Measurements from ENCODE around the gene LRRC15.

The LRRC15 gene

DNA sequence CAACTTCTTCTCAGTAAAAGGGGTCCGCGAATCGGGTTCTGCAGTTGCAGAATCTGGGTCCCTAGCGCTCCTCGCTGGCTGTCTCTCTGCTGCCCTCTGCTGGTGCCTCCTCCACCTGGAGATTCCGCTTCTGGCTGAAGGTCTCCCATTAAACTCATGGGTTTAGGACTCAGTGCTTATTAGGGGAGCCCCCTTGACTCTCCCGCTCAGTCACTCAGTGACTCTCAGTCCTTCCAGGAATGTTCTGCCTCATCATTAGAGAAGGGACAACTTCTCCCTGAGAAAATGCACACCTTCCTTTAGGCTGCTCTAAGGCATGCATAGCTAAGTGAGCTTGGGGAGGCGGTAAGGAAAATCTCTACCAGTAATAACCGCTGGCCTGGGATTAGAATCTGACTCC lies 25.5 kb downstream of the LRRC15 start:
- H3K9me2 ChIP-seq (replicated peaks; ENCODE audit: insufficient read depth, low read length) = no peaks in the 10 kb centered on the region
- no peak overlapping the region for H3K27ac ChIP-seq (ENCODE audit: low read depth, low read length)
- no peaks in the 10 kb centered on the region for H3K79me2 ChIP-seq (ENCODE audit: insufficient read depth, low read length)
- H3K4me3 ChIP-seq (ENCODE audit: insufficient read depth, low read length, poor library complexity, severe bottlenecking) = no peak overlapping the region
- H3K36me3 ChIP-seq (ENCODE audit: low read length) = no peaks in the 10 kb centered on the region
- no peaks in the 10 kb centered on the region for H3K27me3 ChIP-seq (ENCODE audit: low read length)
- H3K9ac ChIP-seq (ENCODE audit: low read length) = no peak overlapping the region
- no peaks in the 10 kb centered on the region for H3F3A ChIP-seq (ENCODE audit: insufficient read depth)
- no peak overlapping the region for H2AFZ ChIP-seq (ENCODE audit: low read depth, low read length, severe bottlenecking)
- no peak for TF ChIP-seq EZH2phosphoT487 (conservative IDR thresholded peaks at IDR 0.05; ENCODE audit: low read length)
- TF ChIP-seq, protein P1, sequence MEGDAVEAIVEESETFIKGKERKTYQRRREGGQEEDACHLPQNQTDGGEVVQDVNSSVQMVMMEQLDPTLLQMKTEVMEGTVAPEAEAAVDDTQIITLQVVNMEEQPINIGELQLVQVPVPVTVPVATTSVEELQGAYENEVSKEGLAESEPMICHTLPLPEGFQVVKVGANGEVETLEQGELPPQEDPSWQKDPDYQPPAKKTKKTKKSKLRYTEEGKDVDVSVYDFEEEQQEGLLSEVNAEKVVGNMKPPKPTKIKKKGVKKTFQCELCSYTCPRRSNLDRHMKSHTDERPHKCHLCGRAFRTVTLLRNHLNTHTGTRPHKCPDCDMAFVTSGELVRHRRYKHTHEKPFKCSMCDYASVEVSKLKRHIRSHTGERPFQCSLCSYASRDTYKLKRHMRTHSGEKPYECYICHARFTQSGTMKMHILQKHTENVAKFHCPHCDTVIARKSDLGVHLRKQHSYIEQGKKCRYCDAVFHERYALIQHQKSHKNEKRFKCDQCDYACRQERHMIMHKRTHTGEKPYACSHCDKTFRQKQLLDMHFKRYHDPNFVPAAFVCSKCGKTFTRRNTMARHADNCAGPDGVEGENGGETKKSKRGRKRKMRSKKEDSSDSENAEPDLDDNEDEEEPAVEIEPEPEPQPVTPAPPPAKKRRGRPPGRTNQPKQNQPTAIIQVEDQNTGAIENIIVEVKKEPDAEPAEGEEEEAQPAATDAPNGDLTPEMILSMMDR (IDR thresholded peaks at IDR 0.05; ENCODE audit: insufficient read depth, low read length, poor library complexity, severe bottlenecking) = peak; percentile 94
- no peak overlapping the region for H3K4me2 ChIP-seq (ENCODE audit: low read depth, low read length, poor library complexity, severe bottlenecking)
- no peaks in the 10 kb centered on the region for H3K9me3 ChIP-seq (ENCODE audit: insufficient read depth, low read length)
- no peaks in the 10 kb centered on the region for H4K20me1 ChIP-seq (ENCODE audit: low read depth, low read length)

DNA sequence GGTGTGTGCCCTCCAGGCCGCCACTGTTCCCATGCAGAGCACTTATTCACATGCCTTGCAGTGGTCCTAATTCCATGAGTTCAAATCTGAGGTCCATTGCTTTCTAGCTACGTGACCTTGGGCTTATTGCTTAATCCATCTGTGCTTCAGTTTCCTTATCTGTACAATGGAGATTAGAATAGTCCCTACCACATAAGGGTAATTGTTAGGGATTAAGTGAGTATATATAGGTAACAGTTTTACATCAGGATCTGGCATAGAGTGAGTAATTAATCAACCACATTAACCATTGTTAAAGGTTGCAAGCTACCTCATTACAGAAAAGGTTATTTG lies 26.0 kb downstream of the LRRC15 start:
- Histone ChIP-seq H3K27me3 (ENCODE audit: low read length) (no peaks in the 10 kb centered on the region), H4K20me1 (ENCODE audit: low read depth, low read length) (no peaks in the 10 kb centered on the region), H3K9ac (ENCODE audit: low read length) (no peak overlapping the region), H3K4me3 (ENCODE audit: insufficient read depth, low read length, poor library complexity, severe bottlenecking) (no peak overlapping the region), H3F3A (ENCODE audit: insufficient read depth) (no peaks in the 10 kb centered on the region), H3K9me2 (replicated peaks; ENCODE audit: insufficient read depth, low read length) (no peaks in the 10 kb centered on the region), H2AFZ (ENCODE audit: low read depth, low read length, severe bottlenecking) (no peak overlapping the region), H3K27ac (ENCODE audit: low read depth, low read length) (no peak overlapping the region), H3K36me3 (ENCODE audit: low read length) (no peaks in the 10 kb centered on the region), H3K4me2 (ENCODE audit: low read depth, low read length, poor library complexity, severe bottlenecking) (no peak overlapping the region), H3K79me2 (ENCODE audit: insufficient read depth, low read length) (no peaks in the 10 kb centered on the region), H3K9me3 (ENCODE audit: insufficient read depth, low read length) (no peaks in the 10 kb centered on the region)
- TF ChIP-seq, protein P1 (IDR thresholded peaks at IDR 0.05; ENCODE audit: insufficient read depth, low read length, poor library complexity, severe bottlenecking) = no peak

DNA sequence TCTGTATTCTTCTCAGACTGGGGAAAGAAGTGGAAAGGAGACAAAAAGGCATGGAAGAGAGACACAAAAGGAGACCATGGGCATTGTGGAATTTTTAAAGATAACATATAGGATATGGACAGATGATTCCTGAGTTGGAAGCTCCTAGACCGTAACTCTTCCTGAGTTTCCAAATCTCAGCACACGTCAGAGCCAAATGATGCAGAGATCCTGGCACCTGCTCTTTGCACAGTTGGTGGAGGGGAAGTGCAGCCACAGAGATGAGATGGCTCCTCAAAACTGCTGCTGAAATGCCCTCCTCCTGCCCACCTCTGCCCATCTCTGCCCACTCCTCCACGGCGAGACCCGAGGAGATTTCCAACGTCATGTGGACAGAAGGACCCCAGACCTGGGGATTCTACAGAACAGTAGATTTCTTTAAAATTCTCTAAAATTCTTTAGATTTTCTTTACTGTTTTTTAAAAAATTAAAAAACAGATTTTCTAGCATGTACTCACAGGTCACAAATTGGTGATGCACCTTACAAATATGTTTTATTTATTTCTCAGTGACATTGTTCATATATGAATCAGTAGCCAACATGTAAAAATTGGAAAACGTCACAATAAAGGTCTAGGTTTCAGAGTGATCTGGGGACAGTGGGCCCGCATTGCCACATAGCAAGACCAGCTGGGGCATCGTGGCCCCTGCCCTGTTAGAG lies 26.5 kb downstream of the LRRC15 start:
- Histone ChIP-seq H3K4me2 (ENCODE audit: low read depth, low read length, poor library complexity, severe bottlenecking) (no peak overlapping the region), H2AFZ (ENCODE audit: low read depth, low read length, severe bottlenecking) (no peak overlapping the region), H4K20me1 (ENCODE audit: low read depth, low read length) (no peaks in the 10 kb centered on the region), H3K27me3 (ENCODE audit: low read length) (no peaks in the 10 kb centered on the region), H3K9ac (ENCODE audit: low read length) (no peak overlapping the region), H3K9me2 (replicated peaks; ENCODE audit: insufficient read depth, low read length) (no peaks in the 10 kb centered on the region), H3F3A (ENCODE audit: insufficient read depth) (no peaks in the 10 kb centered on the region), H3K36me3 (ENCODE audit: low read length) (no peaks in the 10 kb centered on the region), H3K9me3 (ENCODE audit: insufficient read depth, low read length) (no peaks in the 10 kb centered on the region), H3K79me2 (ENCODE audit: insufficient read depth, low read length) (no peaks in the 10 kb centered on the region), H3K27ac (ENCODE audit: low read depth, low read length) (no peak overlapping the region), H3K4me3 (ENCODE audit: insufficient read depth, low read length, poor library complexity, severe bottlenecking) (no peak overlapping the region)
- no peak for TF ChIP-seq EZH2phosphoT487 (conservative IDR thresholded peaks at IDR 0.05; ENCODE audit: low read length)
- TF ChIP-seq, protein P1 (IDR thresholded peaks at IDR 0.05; ENCODE audit: insufficient read depth, low read length, poor library complexity, severe bottlenecking) = no peak
